GM12872 (cell line): ENCODE results near the gene TMEM176A.

Source experiments
- CTCF ChIP-seq: IDR thresholded peaks from 3 replicates; pipeline ENCODE4 v1.5.1; 2011; ENCODE audit warnings: low read depth, mild to moderate bottlenecking, low read length, moderate library complexity; ENCODE audit not compliant: insufficient read depth

The TMEM176A gene

DNA sequence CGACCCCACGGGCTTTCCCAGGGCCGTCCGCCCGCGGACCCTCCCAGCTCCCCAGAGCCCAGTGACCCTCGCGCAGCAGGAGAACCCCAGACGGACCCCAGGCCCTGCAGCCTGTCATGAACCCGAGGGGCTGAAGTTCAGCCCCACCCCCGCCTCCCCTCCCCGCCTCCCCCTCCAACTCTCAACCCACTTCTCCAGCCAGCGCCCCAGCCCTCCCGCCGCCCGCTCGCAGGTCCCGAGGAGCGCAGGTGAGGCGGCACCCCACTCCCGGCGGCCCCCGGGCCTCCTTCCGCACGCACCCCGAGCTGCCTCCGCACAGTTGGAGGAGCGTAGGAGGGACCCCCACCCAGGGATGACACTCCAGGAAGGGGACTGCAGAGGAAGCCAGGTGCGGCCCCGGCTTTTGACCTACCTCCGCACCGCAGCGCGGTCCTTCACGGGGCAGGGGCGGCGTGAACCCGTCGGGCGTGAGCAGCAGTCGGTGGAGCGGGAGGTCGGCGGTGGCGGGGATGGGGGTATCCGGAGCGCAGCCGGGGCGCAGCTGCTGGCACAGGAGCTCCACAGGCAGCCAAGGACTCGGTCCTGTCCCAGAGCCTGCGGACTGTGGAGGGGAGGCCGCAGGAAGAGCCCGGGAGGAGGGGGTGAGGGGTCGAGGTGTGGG is at the start of gene TMEM176A:
TMEM176A (plus strand) TSS at position 189 of the 661 bp plus-strand sequence. CDS start 782 bp downstream, outside the sequence.
- TF ChIP-seq CTCF = no peak

DNA sequence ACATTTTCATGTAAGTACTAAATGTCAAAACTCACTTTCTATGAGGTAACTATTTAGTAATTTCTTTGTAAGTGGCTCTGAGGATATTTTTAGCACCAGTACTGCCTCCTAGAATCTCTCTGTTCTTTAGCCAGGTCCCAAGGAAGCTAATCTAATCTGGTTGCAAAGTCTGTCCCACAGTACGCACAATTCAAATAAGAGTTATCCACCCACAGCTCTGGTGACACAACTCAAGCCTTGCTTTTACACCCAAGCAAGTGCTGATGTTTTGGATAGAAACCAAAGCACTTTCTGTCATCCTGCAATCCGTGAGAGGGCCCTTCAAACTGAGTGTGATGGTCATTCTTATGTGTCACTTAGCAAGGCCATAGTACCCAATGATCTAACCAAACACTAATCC is 48.9 kb upstream of the TMEM176A start:
- TF ChIP-seq CTCF = no peak

GRCh38 chr7:150753239-150753638 is 47.3 kb upstream of the TMEM176A start:
- TF ChIP-seq CTCF = no peak

GRCh38 chr7:150753826-150754603 is 46.6 kb upstream of the TMEM176A start:
- peak; percentile 63 for TF ChIP-seq CTCF

GRCh38 chr7:150754951-150755350 is 45.6 kb upstream of the TMEM176A start:
- TF ChIP-seq CTCF = no peak

DNA sequence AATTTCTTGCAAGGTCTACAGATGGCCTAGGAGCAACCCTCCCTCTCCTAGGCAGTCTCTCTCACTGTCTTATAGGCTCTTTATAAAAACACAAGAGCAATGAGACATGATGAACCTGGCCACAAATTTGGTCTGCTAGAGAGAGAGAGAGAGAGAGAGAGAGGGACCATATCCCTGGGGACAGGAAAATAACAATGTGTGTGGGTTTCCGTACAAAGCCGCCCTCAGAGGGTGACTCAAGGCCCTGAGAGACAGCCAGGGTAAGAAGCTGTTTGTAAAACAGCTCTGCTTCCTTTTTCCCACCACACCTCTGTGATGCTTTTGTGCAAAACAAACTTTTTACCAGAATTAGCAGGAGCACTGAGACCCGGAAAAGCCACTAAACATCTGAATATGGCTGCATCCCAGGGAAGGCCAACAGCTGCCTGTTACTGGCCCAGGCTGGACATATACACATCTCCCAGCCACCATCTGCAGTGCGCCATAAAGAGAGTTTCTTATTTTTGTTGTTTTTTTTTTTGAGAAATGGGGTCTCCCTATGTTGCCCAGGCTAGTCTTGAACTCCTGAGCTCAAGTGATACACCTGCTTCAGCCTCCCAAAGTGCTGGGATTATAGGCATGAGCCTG is 45.0 kb upstream of the TMEM176A start:
- no peak for TF ChIP-seq CTCF

GRCh38 chr7:150756166-150756565 is 44.4 kb upstream of the TMEM176A start:
- no peak for TF ChIP-seq CTCF
